Measurements from ENCODE around the gene ATAD5.
"Not testable (repeated sequence)": the region's sequence is repeated elsewhere in the genome, so short reads cannot be mapped to it uniquely, and the experiment has no call there.

ATAD5 gene

GRCh38 chr17:30831663-30832437, at the start of gene ATAD5:
Gene ATAD5, plus strand, starts transcription at chr17:30831966. Its CDS starts 382 bp downstream, at chr17:30832348.
- DNase-seq, result peak; percentile 89

GRCh38 chr17:30782206-30782605, 49.6 kb upstream of the ATAD5 start:
- peak; percentile 11 for DNase-seq

DNA sequence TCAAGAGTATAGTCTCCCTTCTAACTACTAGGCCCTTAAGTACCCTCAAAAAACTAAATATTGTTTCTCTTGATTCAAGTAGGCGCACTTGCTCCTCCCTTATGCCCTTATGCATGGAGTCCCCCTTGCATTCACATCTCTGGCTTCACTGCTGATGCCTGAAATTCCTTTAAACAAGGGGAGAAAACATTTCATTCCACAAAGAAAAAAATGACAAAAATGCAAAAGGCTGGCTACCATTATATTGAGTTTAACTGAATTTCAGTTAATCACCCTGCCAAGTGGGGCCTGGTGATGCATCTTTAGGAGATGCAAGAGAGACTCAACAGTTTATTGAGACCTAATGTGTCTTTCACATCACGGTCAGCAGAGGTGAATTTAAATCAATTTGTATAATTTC, 42.8 kb upstream of the ATAD5 start:
- peak; percentile 67 for DNase-seq

DNA sequence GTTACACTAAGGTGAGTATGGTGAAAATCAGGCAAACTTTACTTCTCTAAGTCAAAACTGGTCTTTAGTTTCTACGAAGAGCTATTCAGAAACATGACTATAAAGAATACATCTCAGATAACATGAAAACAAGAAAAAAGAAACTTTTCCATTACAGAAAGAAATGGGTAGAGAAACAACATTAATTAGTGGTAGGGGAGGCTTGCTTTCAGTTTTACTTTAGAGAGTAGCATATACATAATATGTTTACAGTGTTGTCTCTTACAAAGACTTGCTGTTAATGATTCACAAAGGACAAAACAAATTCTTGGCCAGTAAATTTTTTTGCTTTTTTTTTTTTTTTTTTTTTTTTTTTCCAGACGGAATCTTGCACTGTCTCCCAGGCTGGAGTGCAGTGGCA, 41.5 kb upstream of the ATAD5 start:
- no peak for DNase-seq

DNA sequence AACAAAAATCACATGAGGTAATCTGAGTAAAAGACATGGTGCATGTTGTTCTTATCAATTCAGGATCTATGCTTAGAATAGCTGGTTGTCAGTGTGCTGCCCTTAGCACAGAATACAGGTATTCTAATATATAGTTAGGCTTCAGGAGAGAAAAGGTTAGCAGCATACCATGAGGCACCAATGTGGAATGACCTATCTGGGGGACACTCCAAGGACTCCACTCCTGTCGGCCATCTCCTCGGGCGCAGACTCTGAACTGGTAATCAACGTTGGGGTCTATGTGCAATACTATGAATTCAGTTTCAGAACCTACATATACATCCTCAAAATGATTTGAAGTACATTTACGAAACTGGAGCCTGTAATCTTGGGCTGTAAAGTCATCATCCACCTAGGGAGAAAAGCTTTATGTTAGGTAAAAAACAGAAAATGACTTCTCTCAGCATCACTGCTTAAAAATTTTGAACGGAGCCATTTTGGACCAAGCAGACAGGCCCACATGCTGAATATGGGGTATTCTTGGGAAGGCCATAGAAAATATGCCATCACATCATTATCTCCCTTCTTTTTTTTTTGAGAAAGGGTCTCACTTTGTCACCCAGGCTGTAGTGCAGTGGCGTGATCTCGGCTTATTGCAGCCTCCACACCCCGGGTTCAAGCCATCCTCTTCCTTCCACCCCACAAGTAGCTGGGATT, 38.3 kb upstream of the ATAD5 start:
- no peak for DNase-seq

DNA sequence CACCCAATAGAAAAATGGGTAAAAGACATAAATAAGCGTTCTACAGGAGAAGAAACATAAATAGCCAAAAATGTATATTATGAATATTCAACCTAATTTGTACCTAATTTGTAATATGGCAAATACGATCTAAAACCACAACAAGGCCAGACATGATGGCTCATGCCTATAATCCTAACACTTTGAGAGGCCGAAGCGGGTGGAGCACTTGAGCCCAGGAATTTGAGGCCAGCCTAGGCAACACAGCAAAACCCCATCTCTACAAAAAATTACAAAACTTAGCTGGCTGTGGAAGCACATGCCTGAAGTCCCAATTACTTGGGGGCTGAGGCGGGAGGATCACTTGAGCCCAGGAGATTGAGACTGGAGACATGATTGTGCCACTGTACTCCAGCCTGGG, 37.4 kb upstream of the ATAD5 start:
- no peak for DNase-seq

GRCh38 chr17:30796016-30796415, 35.8 kb upstream of the ATAD5 start:
- no peak for DNase-seq

DNA sequence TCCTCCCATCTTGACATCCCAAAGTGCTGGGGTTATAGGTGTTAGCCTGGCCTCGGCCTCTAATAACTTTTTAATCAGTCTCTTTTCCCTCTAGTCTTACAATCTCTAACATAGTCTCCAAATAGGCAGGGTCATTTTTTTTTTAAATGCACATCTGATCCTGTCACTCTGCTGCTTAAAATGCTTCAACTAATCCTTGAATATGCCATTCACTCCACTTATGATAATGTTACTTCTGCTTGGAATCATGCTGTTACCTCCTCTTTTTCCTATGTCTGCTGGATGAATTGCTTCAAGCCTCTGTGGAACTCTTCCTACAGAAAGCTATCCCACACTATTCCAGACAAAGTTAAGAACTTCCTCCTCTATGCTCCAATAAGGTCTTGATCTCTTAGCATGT, 30.1 kb upstream of the ATAD5 start:
- no peak for DNase-seq

- no peak for DNase-seq
These were observed 25.8 kb upstream of the ATAD5 start for GRCh38 chr17:30805944-30806456.

DNA sequence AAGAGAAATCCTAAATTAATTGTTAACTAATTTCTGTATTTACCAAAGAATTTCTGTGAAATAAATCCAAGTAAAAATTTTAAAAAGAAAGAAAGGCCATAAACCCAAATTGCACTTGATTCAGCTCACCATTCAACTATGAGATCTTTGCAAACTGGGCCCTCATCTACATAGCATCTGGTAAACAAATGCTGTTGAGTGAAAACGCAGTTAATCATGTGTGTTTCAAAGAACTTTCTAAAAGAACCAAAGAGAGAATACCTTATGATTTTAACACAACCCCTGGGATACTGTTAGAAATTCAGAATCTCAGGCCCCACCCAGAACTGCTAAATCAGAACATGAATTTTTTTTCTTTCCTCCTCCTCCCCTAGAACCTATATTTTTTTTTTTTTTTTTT, 23.9 kb upstream of the ATAD5 start:
- DNase-seq, result no peak

DNA sequence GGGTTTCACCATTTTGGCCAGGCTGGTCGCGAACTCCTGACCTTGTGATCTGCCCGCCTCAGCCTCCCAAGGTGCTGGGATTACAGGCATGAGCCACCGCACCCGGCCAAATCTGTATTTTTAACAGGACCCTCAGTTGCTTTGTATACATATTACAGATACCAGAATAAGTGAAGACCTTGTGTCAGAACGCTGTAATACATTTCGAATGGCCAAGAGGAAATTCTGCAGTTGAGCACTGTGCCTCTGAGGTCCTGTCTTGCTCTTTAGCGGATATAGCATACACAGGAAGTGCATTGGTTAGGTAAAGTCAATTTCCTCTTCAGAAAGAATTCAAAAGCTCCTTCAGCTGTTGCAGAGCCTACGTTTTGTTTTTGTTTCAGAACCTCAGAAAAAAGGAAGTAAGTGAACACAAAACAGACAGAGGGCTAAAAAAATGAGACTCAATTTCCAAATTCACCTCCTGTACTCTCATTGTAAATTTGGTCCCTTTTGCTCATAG, 22.9 kb upstream of the ATAD5 start:
- no peak for DNase-seq

- DNase-seq, result no peak
These were observed 21.9 kb upstream of the ATAD5 start for GRCh38 chr17:30809867-30810266.

GRCh38 chr17:30812218-30813177, 19.3 kb upstream of the ATAD5 start:
- DNase-seq, result peak; percentile 52

DNA sequence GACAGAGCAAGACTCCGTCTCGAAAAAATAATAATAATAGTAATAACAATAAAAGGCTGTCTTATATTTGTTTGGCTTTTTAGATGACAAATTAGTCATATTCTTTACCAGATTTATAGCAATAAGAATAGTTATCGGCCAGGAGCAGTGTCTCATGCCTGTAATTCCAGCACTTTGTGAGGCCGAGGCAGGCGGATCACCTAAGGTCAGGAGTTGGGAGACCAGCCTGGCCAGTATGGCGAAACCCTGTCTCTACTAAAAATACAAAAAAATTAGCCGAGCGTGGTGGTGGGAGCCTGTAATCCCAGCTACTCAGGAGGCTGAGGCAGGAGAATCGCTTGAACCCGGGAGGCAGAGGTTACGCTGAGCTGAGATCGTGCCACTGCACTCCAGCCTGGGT, 17.5 kb upstream of the ATAD5 start:
- not testable (repeated sequence) for DNase-seq

DNA sequence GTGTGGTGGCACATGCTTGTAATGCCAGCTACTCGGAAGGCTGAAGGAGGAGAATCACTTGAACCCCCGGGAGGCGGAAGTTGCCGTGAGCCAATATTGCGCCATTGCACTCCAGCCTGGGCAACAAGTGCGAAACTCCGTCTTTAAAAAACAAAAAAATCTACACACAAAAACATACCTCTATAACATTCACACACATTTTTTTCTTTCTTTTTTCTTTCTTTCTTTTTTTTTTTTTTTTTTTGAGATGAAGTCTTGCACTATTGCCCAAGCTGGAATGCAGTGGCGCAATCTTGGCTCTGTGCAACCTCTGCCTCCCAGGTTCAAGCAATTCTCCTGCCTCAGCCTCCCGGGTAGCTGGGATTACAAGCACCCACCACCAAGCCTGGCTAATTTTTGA, 16.9 kb upstream of the ATAD5 start:
- not testable (repeated sequence) for DNase-seq

- no peak for DNase-seq
These were observed 15.6 kb upstream of the ATAD5 start for GRCh38 chr17:30816165-30816564.

GRCh38 chr17:30819971-30820705, 11.6 kb upstream of the ATAD5 start:
- DNase-seq, result no peak

GRCh38 chr17:30821871-30822723, 9.7 kb upstream of the ATAD5 start:
- DNase-seq, result no peak

GRCh38 chr17:30822919-30823318, 8.8 kb upstream of the ATAD5 start:
- not testable (repeated sequence) for DNase-seq

DNA sequence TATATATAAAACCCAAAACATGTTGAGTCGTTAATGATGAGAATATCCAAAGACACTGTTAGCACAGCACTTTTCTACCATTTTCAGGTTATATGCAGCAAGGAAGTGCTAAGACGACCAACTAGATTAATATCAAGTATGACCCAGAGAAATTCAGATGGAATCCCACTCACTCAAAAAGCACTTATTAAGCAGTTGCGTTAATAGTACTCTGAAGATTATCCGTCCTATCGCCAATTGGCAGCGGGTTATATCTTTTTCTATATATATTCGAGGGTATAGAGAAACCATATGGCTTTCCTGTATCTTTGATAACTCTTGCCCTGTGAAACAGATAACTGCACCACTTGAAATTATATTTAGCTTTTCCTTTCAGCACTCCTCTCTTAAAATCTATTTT, 8.3 kb upstream of the ATAD5 start:
- no peak for DNase-seq

DNA sequence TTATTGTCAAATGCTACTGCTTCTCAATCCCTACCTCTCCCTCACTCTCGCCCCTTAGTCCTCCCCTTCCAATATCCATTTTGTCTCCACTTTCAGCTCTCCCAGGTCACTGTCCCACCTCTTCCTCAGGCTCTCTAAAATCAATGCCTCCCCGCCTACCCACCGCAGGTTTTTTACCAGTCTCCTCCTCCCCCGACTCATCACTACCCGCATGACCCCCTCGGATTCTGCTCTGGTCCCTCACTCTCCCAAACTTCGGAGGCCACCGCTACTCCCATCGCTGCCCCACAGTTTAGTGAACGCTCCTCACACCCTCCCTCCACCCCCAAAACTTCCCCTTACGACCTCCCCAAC, 7.8 kb upstream of the ATAD5 start:
- DNase-seq, result no peak
